Uterus (tissue), 4 donors: ENCODE results near the gene GARNL3. TPM values are rescaled to one million over a fixed set of nuclear protein-coding genes. Genes with fewer than 3 reads are reported as not detected.

ENCODE experiments used
- DNase-seq, 2 donors: peaks; one replicate each; pipeline ENCODE4 v3.0.0-alpha.2; 2019 to 2020
- H3K27ac ChIP-seq, 2 donors: fragments of 200-600 bp; sonication (generic); 1 replicate in 1 of 2; 2 replicates in 1 of 2; pipeline ENCODE4 v1.5.1; 2016 to 2018
- H3K27me3 ChIP-seq, 2 donors: fragments of 200-600 bp; sonication (generic); one replicate each; pipeline ENCODE4 v1.5.1; 2018 to 2019; ENCODE audit warnings: control low read depth in 1 of 2
- H3K36me3 ChIP-seq, 2 donors: fragments of 200-600 bp; sonication (generic); one replicate each; pipeline ENCODE4 v1.5.1; 2019; ENCODE audit warnings: control low read depth in 1 of 2
- H3K4me1 ChIP-seq, 2 donors: fragments of 200-600 bp; sonication (generic); one replicate each; pipeline ENCODE4 v1.5.1; 2018 to 2019; ENCODE audit warnings: control low read depth in 1 of 2
- H3K4me3 ChIP-seq, 2 donors: fragments of 200-600 bp; sonication (generic); 1 replicate in 1 of 2; 2 replicates in 1 of 2; pipeline ENCODE4 v1.5.1; 2018 to 2019; ENCODE audit warnings: mild to moderate bottlenecking in 1 of 2
- H3K9me3 ChIP-seq, 2 donors: fragments of 200-600 bp; sonication (generic); one replicate each; pipeline ENCODE4 v1.5.1; 2019; ENCODE audit warnings: control low read depth in 1 of 2
- CTCF ChIP-seq, 4 experiments: fragments of 200-600 bp in 2 of 4; fragments of 450-650 bp in 2 of 4; sonication (generic) in 2 of 4; IDR thresholded peaks; one replicate each; pipeline ENCODE4 v1.5.1; 2016 to 2019; ENCODE audit warnings: antibody characterized with exemption in 4 of 4, mild to moderate bottlenecking in 2 of 4, moderate library complexity in 1 of 4
- POLR2A ChIP-seq, 2 donors: fragments of 450-650 bp; IDR thresholded peaks; one replicate each; pipeline ENCODE4 v1.6.1; 2016; ENCODE audit warnings: antibody characterized with exemption in 2 of 2, mild to moderate bottlenecking in 1 of 2, moderate library complexity in 1 of 2
- intact Hi-C: fragments of 100-400 bp; cut with DNase I; formaldehyde crosslinking; loops from one replicate; pipeline ENCODE4 v1.15.1; 2023; ENCODE audit warnings: low total_unique reads
- total RNA-seq, 4 donors: library from RNA; depleted of rRNA in 3 of 4; stranded (reverse); fragments of >200 nt in 3 of 4; gene quantifications; one replicate each; pipeline versions ENCODE4 v1.1.0 to v1.2.4, GENCODE V29; 2014 to 2023
- donor health status: DM: yes; HTN: yes; CAD: no.

The GARNL3 gene
- total RNA-seq, 4 donors from 2014 or later, result 9.7 to 79.7 (median 72.0) TPM

- peak in 1 of 2 donors; percentile 4 for DNase-seq
- Histone ChIP-seq H3K4me1 (no peaks in the 10 kb centered on the region), H3K27me3 (no peaks in the 10 kb centered on the region), H3K9me3 (no peaks in the 10 kb centered on the region), H3K36me3 (no peaks in the 10 kb centered on the region), H3K4me3 (no peak overlapping the region), H3K27ac (no peak overlapping the region)
- intact Hi-C loops, result no loop called here
- TF ChIP-seq POLR2A (IDR thresholded peaks at IDR 0.05) (no peak), CTCF (IDR thresholded peaks at IDR 0.05) (no peak)
These were observed 121.7 kb downstream of the GARNL3 start for GRCh38 chr9:127386249-127386648.

GRCh38 chr9:127386981-127387380 is 122.4 kb downstream of the GARNL3 start:
- Histone ChIP-seq H3K4me3 (no peak overlapping the region), H3K27me3 (no peaks in the 10 kb centered on the region), H3K9me3 (no peaks in the 10 kb centered on the region), H3K4me1 (no peaks in the 10 kb centered on the region), H3K27ac (peak overlapping the region in 1 of 2 donors; percentile 10), H3K36me3 (no peaks in the 10 kb centered on the region)
- DNase-seq, result peak in 1 of 2 donors; percentile 10
- TF ChIP-seq CTCF (IDR thresholded peaks at IDR 0.05) (no peak), POLR2A (IDR thresholded peaks at IDR 0.05) (no peak)
- intact Hi-C loops, result no loop called here

- DNase-seq, result peak; percentile 60 to 83
- Histone ChIP-seq H3K4me3 (no peak overlapping the region), H3K27me3 (no peaks in the 10 kb centered on the region), H3K27ac (peak overlapping the region; percentile 72 to 74), H3K9me3 (no peaks in the 10 kb centered on the region), H3K4me1 (no peaks in the 10 kb centered on the region), H3K36me3 (no peaks in the 10 kb centered on the region)
- intact Hi-C loops, result no loop called here
- TF ChIP-seq POLR2A (IDR thresholded peaks at IDR 0.05) (no peak), CTCF (IDR thresholded peaks at IDR 0.05) (no peak)
These were observed 123.7 kb downstream of the GARNL3 start for GRCh38 chr9:127388037-127388855.

- no peaks in the 10 kb centered on the region for H3K9me3 ChIP-seq
- H3K27me3 ChIP-seq, result no peaks in the 10 kb centered on the region
- H3K4me3 ChIP-seq, result no peak overlapping the region
- no peaks in the 10 kb centered on the region for H3K36me3 ChIP-seq
- no peak for TF ChIP-seq CTCF (IDR thresholded peaks at IDR 0.05)
- no peak for TF ChIP-seq POLR2A (IDR thresholded peaks at IDR 0.05)
- intact Hi-C loops, result no loop called here
- H3K27ac ChIP-seq, result peak overlapping the region; percentile 72 to 74
- H3K4me1 ChIP-seq, result no peaks in the 10 kb centered on the region
- DNase-seq, result no peak
These were observed 124.3 kb downstream of the GARNL3 start for GRCh38 chr9:127388856-127389238.

GRCh38 chr9:127389381-127390247 is 125.0 kb downstream of the GARNL3 start:
- no peaks in the 10 kb centered on the region for H3K27me3 ChIP-seq
- DNase-seq, result no peak
- no peak overlapping the region for H3K4me3 ChIP-seq
- TF ChIP-seq CTCF (IDR thresholded peaks at IDR 0.05), result no peak
- TF ChIP-seq POLR2A (IDR thresholded peaks at IDR 0.05), result no peak
- no peaks in the 10 kb centered on the region for H3K36me3 ChIP-seq
- intact Hi-C loops, result no loop called here
- no peaks in the 10 kb centered on the region for H3K4me1 ChIP-seq
- H3K9me3 ChIP-seq, result no peaks in the 10 kb centered on the region
- peak overlapping the region; percentile 72 to 74 for H3K27ac ChIP-seq
